HEK293 (cell line): ENCODE data around the gene USP5.
A peak's percentile ranks its signal among the peaks of the same experiment; 100 is the strongest.

Source experiments
- CTCF ChIA-PET: fragments of 350-600 bp; formaldehyde crosslinking; extraction: SDS; loops from one replicate; lab custom pipeline; 2021; ENCODE audit warnings: antibody characterized with exemption; lab: Yijun Ruan, JAX
- POLR2A ChIA-PET: fragments of 300-600 bp; formaldehyde crosslinking; extraction: SDS; loops from one replicate; lab custom pipeline; 2020; ENCODE audit warnings: antibody characterized with exemption, inconsistent platforms; lab: Yijun Ruan, JAX
- H3K27ac ChIP-seq: fragments of 200-500 bp; sonication (Bioruptor generic); 2 replicates; pipeline ENCODE4 v1.5.1; 2014; ENCODE audit warnings: low read depth, low read length, control low read depth, inconsistent platforms; ENCODE audit errors: extremely low read depth
- H3K36me3 ChIP-seq, 2 experiments: fragments of 200-500 bp in 1 of 2; sonication (Bioruptor generic) in 1 of 2; 1 replicate in 1 of 2; 2 replicates in 1 of 2; pipeline ENCODE4 v1.5.1; 2014 to 2017; ENCODE audit warnings: inconsistent platforms in 2 of 2, low read length in 2 of 2; ENCODE audit not compliant: control insufficient read depth in 2 of 2, insufficient read depth in 1 of 2
- H3K4me1 ChIP-seq: fragments of 200-500 bp; sonication (Bioruptor generic); 2 replicates; pipeline ENCODE4 v1.5.1; 2014; ENCODE audit warnings: mild to moderate bottlenecking, low read length, inconsistent platforms; ENCODE audit not compliant: control insufficient read depth, insufficient read depth
- H3K4me3 ChIP-seq: 2 replicates; pipeline ENCODE4 v1.5.1; 2011; ENCODE audit warnings: low read depth, mild to moderate bottlenecking, control low read depth, low read length, moderate library complexity
- H3K9me3 ChIP-seq: fragments of 200-500 bp; sonication (Bioruptor generic); 2 replicates; pipeline ENCODE4 v1.5.1; 2014; ENCODE audit warnings: low read depth, low read length, inconsistent platforms; ENCODE audit not compliant: control insufficient read depth, insufficient read depth
- EGR2 ChIP-seq: fragments of 450-650 bp; formaldehyde crosslinking; IDR thresholded peaks from 2 replicates; pipeline ENCODE4 v1.5.1; 2016; ENCODE audit warnings: low read depth, missing biosample characterization, missing genetic modification characterization
- GLI4 ChIP-seq: fragments of 450-650 bp; formaldehyde crosslinking; IDR thresholded peaks from 2 replicates; pipeline ENCODE4 v1.5.1; 2016; ENCODE audit warnings: missing biosample characterization, missing genetic modification characterization
- HOXD13 ChIP-seq: sonication (generic); formaldehyde crosslinking; IDR thresholded peaks from 2 replicates; pipeline ENCODE4 v1.8.0; 2022; ENCODE audit warnings: missing genetic modification reagents, borderline replicate concordance
- KLF10 ChIP-seq: fragments of 450-650 bp; IDR thresholded peaks from 2 replicates; pipeline ENCODE4 v1.5.1; 2018; ENCODE audit warnings: missing biosample characterization, mild to moderate bottlenecking, missing genetic modification characterization
- KLF9 ChIP-seq: fragments of 450-650 bp; formaldehyde crosslinking; IDR thresholded peaks from 2 replicates; pipeline ENCODE4 v1.5.1; 2016; ENCODE audit warnings: missing biosample characterization, missing genetic modification characterization, low read depth
- ZFHX2 ChIP-seq: fragments of 450-650 bp; formaldehyde crosslinking; conservative IDR thresholded peaks from 2 replicates; pipeline ENCODE4 v1.5.1; 2016; ENCODE audit warnings: missing biosample characterization, missing genetic modification characterization
- ZNF394 ChIP-seq: fragments of 450-650 bp; formaldehyde crosslinking; IDR thresholded peaks from 2 replicates; pipeline ENCODE4 v1.5.1; 2016; ENCODE audit warnings: missing biosample characterization, missing genetic modification characterization, mild to moderate bottlenecking, moderate library complexity, borderline replicate concordance
- ZNF426 ChIP-seq: fragments of 450-650 bp; formaldehyde crosslinking; IDR thresholded peaks from 2 replicates; pipeline ENCODE4 v1.5.1; 2017; ENCODE audit warnings: missing biosample characterization, missing genetic modification characterization, mild to moderate bottlenecking, inconsistent platforms, moderate library complexity
- ZNF473 ChIP-seq: fragments of 450-650 bp; formaldehyde crosslinking; IDR thresholded peaks from 2 replicates; pipeline ENCODE4 v1.5.1; 2017; ENCODE audit warnings: missing biosample characterization, missing genetic modification characterization
- ZNF514 ChIP-seq: fragments of 450-650 bp; formaldehyde crosslinking; IDR thresholded peaks from 2 replicates; pipeline ENCODE4 v1.5.1; 2016; ENCODE audit warnings: missing biosample characterization, missing genetic modification characterization
- ZNF624 ChIP-seq: fragments of 450-650 bp; formaldehyde crosslinking; IDR thresholded peaks from 2 replicates; pipeline ENCODE4 v1.5.1; 2017; ENCODE audit warnings: missing biosample characterization, missing genetic modification characterization
- ZNF660 ChIP-seq: fragments of 450-650 bp; IDR thresholded peaks from 2 replicates; pipeline ENCODE4 v1.5.1; 2018; ENCODE audit warnings: missing biosample characterization, mild to moderate bottlenecking, missing genetic modification characterization
- ZNF768 ChIP-seq: fragments of 450-650 bp; formaldehyde crosslinking; IDR thresholded peaks from 2 replicates; pipeline ENCODE4 v1.5.1; 2018; ENCODE audit warnings: missing biosample characterization, mild to moderate bottlenecking, missing genetic modification characterization
- ZSCAN23 ChIP-seq: fragments of 450-650 bp; formaldehyde crosslinking; IDR thresholded peaks from 2 replicates; pipeline ENCODE4 v1.5.1; 2016; ENCODE audit warnings: missing biosample characterization, missing genetic modification characterization
- TF ChIP-seq, protein P1 (sequence below): fragments of 450-650 bp; formaldehyde crosslinking; IDR thresholded peaks from 2 replicates; pipeline ENCODE4 v1.5.1; 2017; ENCODE audit warnings: missing biosample characterization, mild to moderate bottlenecking, missing genetic modification characterization, moderate library complexity
- TF ChIP-seq, protein P2 (sequence below): fragments of 450-650 bp; formaldehyde crosslinking; IDR thresholded peaks from 2 replicates; pipeline ENCODE4 v1.5.1; 2016; ENCODE audit warnings: missing biosample characterization, missing genetic modification characterization, borderline replicate concordance

The USP5 gene

DNA sequence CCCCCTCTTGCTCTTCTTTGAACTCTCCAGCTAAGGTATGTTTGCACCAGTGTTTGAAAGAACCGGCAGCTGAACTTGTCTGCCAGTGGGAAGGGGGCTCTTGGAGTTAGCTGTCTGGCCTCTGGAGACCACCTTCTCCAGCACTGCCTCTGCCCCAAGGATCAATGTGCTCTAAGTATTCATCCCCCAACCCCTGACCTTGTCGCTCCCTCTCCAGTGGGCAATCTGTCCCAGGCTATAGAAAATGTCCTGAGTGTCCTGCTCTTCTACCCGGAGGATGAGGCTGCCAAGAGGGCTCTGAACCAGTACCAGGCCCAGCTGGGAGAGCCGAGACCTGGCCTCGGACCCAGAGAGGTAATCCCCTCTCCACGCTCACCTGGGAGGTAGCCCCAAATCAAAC lies 21.0 kb upstream of the USP5 start:
- POLR2A ChIA-PET: interaction anchor here (2.3 to 6.0 kb wide), 3 partner anchors 9 to 36 kb away, joined by 6 to 55 read pairs (median 11); partner anchors contain the start of genes CDCA3, TPI1 and USP5

DNA sequence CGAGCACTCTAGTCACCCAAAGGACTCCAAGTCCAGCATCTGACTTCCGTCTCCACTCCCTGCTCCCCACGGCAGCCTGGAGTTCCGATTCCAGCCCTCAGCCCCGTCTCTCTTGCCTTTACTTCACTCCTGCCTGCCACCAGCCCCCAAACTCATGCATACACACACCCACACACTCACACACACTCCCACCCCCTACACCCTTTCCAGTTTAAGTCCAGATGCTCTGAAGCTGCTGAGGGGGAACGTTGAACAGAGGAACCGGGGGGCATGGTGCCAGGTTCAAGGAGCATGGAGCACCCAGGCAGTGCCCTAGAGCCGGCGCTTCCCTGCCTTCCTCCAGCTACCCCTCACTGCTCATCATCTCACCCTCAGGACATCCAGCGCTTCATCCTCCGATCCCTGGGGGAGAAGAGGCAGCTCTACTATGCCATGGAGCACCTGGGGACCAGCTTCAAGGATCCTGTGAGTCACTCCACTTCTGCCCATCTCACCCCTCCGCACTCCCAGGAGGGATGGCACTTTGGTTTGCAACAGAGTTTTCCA lies 20.4 kb upstream of the USP5 start:
- no peaks in the 10 kb centered on the region for H3K4me1 ChIP-seq
- POLR2A ChIA-PET: interaction anchor here (1.2 to 6.0 kb wide), 4 partner anchors 8 to 66 kb away, joined by 3 to 55 read pairs (median 5); partner anchors contain the start of genes CDCA3, PTMS and USP5
- H3K9me3 ChIP-seq: no peaks in the 10 kb centered on the region
- H3K4me3 ChIP-seq: no peak overlapping the region
- H3K36me3 ChIP-seq: peaks cover 17 to 59% of the 10 kb centered on the region in 2 experiments
- H3K27ac ChIP-seq: no peak overlapping the region
- TF ChIP-seq ZNF660 (tag by site-specific recombination) (no peak), ZNF426 (tag by site-specific recombination) (no peak), ZNF394 (tag by site-specific recombination) (peak; percentile 27; the same call in 1 of the 2 replicates), EGR2 (peak; percentile 76), HOXD13 (CRISPR knock-in tag) (no peak), ZFHX2 (tag by site-specific recombination) (peak; percentile 63)
- TF ChIP-seq, all 188 proteins: peak for 3
- CTCF ChIA-PET: interaction anchor here (1.1 to 7.4 kb wide), 4 partner anchors 15 to 106 kb away, joined by 3 to 75 read pairs (median 3); partner anchors contain the start of gene MLF2

More for the DNA sequence above, 21.0 kb upstream of the USP5 start:
- Histone ChIP-seq H3K27ac (no peak overlapping the region), H3K4me3 (no peak overlapping the region), H3K36me3 (peaks cover 15 to 54% of the 10 kb centered on the region in 2 experiments), H3K4me1 (no peaks in the 10 kb centered on the region), H3K9me3 (no peaks in the 10 kb centered on the region)
- CTCF ChIA-PET: interaction anchor here (1.1 to 7.4 kb wide), 4 partner anchors 15 to 107 kb away, joined by 3 to 75 read pairs (median 6); partner anchors contain the start of gene MLF2
- TF ChIP-seq, protein P1, sequence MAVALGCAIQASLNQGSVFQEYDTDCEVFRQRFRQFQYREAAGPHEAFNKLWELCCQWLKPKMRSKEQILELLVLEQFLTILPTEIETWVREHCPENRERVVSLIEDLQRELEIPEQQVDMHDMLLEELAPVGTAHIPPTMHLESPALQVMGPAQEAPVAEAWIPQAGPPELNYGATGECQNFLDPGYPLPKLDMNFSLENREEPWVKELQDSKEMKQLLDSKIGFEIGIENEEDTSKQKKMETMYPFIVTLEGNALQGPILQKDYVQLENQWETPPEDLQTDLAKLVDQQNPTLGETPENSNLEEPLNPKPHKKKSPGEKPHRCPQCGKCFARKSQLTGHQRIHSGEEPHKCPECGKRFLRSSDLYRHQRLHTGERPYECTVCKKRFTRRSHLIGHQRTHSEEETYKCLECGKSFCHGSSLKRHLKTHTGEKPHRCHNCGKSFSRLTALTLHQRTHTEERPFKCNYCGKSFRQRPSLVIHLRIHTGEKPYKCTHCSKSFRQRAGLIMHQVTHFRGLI (tag by site-specific recombination): no peak
- TF ChIP-seq KLF9 (tag by site-specific recombination): no peak
- TF ChIP-seq, protein P2, sequence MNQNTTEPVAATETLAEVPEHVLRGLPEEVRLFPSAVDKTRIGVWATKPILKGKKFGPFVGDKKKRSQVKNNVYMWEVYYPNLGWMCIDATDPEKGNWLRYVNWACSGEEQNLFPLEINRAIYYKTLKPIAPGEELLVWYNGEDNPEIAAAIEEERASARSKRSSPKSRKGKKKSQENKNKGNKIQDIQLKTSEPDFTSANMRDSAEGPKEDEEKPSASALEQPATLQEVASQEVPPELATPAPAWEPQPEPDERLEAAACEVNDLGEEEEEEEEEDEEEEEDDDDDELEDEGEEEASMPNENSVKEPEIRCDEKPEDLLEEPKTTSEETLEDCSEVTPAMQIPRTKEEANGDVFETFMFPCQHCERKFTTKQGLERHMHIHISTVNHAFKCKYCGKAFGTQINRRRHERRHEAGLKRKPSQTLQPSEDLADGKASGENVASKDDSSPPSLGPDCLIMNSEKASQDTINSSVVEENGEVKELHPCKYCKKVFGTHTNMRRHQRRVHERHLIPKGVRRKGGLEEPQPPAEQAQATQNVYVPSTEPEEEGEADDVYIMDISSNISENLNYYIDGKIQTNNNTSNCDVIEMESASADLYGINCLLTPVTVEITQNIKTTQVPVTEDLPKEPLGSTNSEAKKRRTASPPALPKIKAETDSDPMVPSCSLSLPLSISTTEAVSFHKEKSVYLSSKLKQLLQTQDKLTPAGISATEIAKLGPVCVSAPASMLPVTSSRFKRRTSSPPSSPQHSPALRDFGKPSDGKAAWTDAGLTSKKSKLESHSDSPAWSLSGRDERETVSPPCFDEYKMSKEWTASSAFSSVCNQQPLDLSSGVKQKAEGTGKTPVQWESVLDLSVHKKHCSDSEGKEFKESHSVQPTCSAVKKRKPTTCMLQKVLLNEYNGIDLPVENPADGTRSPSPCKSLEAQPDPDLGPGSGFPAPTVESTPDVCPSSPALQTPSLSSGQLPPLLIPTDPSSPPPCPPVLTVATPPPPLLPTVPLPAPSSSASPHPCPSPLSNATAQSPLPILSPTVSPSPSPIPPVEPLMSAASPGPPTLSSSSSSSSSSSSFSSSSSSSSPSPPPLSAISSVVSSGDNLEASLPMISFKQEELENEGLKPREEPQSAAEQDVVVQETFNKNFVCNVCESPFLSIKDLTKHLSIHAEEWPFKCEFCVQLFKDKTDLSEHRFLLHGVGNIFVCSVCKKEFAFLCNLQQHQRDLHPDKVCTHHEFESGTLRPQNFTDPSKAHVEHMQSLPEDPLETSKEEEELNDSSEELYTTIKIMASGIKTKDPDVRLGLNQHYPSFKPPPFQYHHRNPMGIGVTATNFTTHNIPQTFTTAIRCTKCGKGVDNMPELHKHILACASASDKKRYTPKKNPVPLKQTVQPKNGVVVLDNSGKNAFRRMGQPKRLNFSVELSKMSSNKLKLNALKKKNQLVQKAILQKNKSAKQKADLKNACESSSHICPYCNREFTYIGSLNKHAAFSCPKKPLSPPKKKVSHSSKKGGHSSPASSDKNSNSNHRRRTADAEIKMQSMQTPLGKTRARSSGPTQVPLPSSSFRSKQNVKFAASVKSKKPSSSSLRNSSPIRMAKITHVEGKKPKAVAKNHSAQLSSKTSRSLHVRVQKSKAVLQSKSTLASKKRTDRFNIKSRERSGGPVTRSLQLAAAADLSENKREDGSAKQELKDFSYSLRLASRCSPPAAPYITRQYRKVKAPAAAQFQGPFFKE: no peak
- no peak for TF ChIP-seq ZNF624 (tag by site-specific recombination)
- no peak for TF ChIP-seq ZNF473 (tag by site-specific recombination)
- TF ChIP-seq ZNF768 (tag by site-specific recombination): no peak
- no peak for TF ChIP-seq ZNF514 (tag by site-specific recombination)
- TF ChIP-seq GLI4 (tag by site-specific recombination): no peak
- no peak for TF ChIP-seq KLF10 (tag by site-specific recombination)
- TF ChIP-seq ZSCAN23 (tag by site-specific recombination): no peak
